GM19025 (cell line): ENCODE results near the gene TFDP3.

Experiments used
- ATAC-seq: cut with Tn5 transposase; IDR thresholded peaks from one replicate; pipeline ENCODE4 v1.9.1; 2021; ENCODE audit warnings: mild to moderate bottlenecking, low read depth, moderate library complexity; ENCODE audit not compliant: unreplicated experiment

TFDP3 gene

GRCh38 chrX:133189195-133189594, 29.0 kb downstream of the TFDP3 start:
- no peak for ATAC-seq

- ATAC-seq: no peak
These were observed 29.5 kb downstream of the TFDP3 start for GRCh38 chrX:133188631-133189030.

- ATAC-seq: no peak
These were observed 32.2 kb downstream of the TFDP3 start for GRCh38 chrX:133185938-133186337.

GRCh38 chrX:133185119-133185518, 33.0 kb downstream of the TFDP3 start:
- ATAC-seq: no peak

GRCh38 chrX:133183806-133184205, 34.3 kb downstream of the TFDP3 start:
- no peak for ATAC-seq

DNA sequence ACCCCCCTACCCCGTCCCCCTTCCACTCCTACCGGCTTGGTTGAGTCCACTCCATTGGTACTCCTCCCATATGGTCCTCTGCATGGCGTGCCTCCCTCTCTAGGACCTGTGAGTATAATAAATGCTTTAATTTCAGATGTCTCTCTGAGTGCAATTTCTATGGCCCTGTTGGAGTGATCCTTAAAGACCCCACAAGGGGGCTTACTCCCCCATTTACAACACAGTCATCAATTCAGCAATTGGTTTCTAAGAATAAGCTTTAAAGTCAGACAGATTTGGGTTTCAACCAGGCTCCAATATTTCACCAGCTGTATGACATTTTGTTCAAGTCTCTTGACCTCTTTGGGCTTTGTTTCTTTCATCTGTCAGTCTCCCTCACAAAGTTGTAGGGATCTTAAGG, 38.7 kb downstream of the TFDP3 start:
- ATAC-seq: no peak

DNA sequence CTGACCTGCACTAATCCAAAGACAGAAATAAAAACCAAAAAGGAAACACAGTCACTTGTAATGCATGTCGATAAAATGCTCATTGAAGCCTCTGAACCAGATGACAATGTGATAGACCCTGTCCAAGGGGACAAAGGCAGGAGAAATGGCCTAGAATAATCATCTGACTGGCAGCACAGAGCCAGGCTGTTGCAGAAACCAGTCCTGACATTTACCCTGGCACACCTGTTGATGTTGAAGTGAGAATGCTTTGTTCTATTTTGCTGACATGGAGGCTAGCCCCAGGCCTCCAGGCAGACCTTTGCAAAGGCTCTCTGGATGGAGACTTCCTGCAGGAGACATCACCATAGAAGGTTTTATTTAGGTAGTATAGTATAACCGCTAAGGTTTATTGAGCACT, 41.0 kb downstream of the TFDP3 start:
- ATAC-seq: no peak

DNA sequence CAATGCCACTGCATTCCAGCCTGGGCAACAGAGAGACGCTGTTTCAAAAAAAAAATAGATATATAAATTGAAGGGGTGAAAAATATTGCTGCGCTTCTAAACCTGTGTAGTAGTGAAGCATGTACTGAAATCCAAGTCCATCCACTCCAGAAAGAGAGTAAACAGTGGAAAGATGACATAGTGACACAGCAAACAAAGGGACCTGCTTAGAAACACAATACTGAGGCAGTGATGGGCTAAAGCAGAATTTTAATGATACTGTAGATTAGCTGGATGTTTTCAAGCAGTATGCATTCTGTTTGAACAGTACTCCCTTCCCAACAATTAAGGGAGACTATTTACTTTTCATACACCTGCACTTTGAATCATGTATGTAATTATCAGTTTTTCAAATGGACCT, 42.5 kb downstream of the TFDP3 start:
- no peak for ATAC-seq

- ATAC-seq: no peak
These were observed 43.0 kb downstream of the TFDP3 start for GRCh38 chrX:133175162-133175561.

GRCh38 chrX:133171962-133172708, 46.0 kb downstream of the TFDP3 start:
- no peak for ATAC-seq
